LNCaP clone FGC (cell line): ENCODE data around the gene SORBS1.

ENCODE experiments used
- DNase-seq: peaks from one replicate; pipeline ENCODE4 v3.0.0-alpha.2; 2011; ENCODE audit warnings: low read depth
- H3K4me3 ChIP-seq: 2 replicates; pipeline ENCODE4 v1.5.1; 2011; ENCODE audit warnings: mild to moderate bottlenecking, low read depth, low read length, control low read depth
- CTCF ChIP-seq: IDR thresholded peaks from 2 replicates; pipeline ENCODE4 v1.5.1; 2012; ENCODE audit warnings: mild to moderate bottlenecking; ENCODE audit not compliant: control insufficient read depth, insufficient read depth; ENCODE audit errors: extremely low read depth

The SORBS1 gene

GRCh38 chr10:95339863-95340262 is 221.3 kb downstream of the SORBS1 start:
- no peak for TF ChIP-seq CTCF
- no peak overlapping the region for H3K4me3 ChIP-seq
- DNase-seq, result no peak

GRCh38 chr10:95337423-95338160 is 223.6 kb downstream of the SORBS1 start:
- DNase-seq, result no peak
- TF ChIP-seq CTCF, result no peak
- H3K4me3 ChIP-seq, result no peak overlapping the region

GRCh38 chr10:95336702-95337101 is 224.5 kb downstream of the SORBS1 start:
- TF ChIP-seq CTCF, result no peak
- H3K4me3 ChIP-seq, result no peak overlapping the region
- DNase-seq, result no peak

- DNase-seq, result no peak
- H3K4me3 ChIP-seq, result no peak overlapping the region
- TF ChIP-seq CTCF, result no peak
These were observed 225.1 kb downstream of the SORBS1 start for GRCh38 chr10:95335933-95336699.

- TF ChIP-seq CTCF, result no peak
- H3K4me3 ChIP-seq, result no peak overlapping the region
- no peak for DNase-seq
These were observed 226.4 kb downstream of the SORBS1 start for GRCh38 chr10:95334805-95335144.

GRCh38 chr10:95333997-95334804 is 227.0 kb downstream of the SORBS1 start:
- H3K4me3 ChIP-seq, result no peak overlapping the region
- TF ChIP-seq CTCF, result no peak
- no peak for DNase-seq
